ENCODE results near the gene ERF. TPM values are rescaled to one million over a fixed set of nuclear protein-coding genes. Genes with fewer than 3 reads are reported as not detected.

Gene ERF
- total and polyA plus RNA-seq, 4 donors: 8.7 to 21.0 (median 13.8) TPM

DNA sequence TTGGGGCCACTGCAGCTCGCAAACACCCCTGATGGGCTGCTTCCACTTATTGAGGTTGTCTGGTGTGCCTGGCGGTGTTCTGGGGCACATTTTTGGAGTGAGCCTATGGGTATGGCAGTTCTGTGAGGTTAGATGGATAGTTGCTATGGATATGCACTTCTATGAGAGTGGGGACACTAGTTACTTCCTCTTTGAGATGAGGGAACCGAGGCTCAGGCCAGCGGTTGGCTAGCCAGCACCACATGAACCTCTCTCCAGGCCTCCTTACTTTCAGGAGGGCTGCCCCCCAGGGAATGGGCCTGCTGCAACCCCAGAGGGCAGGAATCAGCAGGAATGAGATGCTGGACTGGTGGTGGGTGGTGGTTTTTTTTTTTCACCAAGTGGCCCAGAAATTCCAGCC, 33.5 kb upstream of the ERF start:
- H3K9me3 ChIP-seq (ENCODE audit: control insufficient read depth in 4 of 4, low read length in 3 of 4): no peaks in the 10 kb centered on the region
- H3K36me3 ChIP-seq (ENCODE audit: control insufficient read depth in 4 of 4, insufficient read depth in 3 of 4, low read depth in 1 of 4, low read length in 3 of 4): peaks cover 21 to 65% (median 35%) of the 10 kb centered on the region in 4 donors
- no peak overlapping the region for H3K27ac ChIP-seq (ENCODE audit: low read depth in 1 of 2, low read length in 2 of 2)
- WGBS: 89% methylated on average over 4 of the region's 4 CpGs
- peaks cover 7 to 21% (median 18%) of the 10 kb centered on the region in 4 donors for H3K4me1 ChIP-seq (ENCODE audit: control insufficient read depth in 4 of 4, insufficient read depth in 4 of 4, low read length in 3 of 4)
- H3K9ac ChIP-seq (ENCODE audit: low read depth in 1 of 2, low read length in 2 of 2): no peak overlapping the region
- H3K27me3 ChIP-seq (ENCODE audit: control insufficient read depth in 4 of 4, insufficient read depth in 4 of 4, low read length in 3 of 4): no peaks in the 10 kb centered on the region
- TF ChIP-seq, protein P1, sequence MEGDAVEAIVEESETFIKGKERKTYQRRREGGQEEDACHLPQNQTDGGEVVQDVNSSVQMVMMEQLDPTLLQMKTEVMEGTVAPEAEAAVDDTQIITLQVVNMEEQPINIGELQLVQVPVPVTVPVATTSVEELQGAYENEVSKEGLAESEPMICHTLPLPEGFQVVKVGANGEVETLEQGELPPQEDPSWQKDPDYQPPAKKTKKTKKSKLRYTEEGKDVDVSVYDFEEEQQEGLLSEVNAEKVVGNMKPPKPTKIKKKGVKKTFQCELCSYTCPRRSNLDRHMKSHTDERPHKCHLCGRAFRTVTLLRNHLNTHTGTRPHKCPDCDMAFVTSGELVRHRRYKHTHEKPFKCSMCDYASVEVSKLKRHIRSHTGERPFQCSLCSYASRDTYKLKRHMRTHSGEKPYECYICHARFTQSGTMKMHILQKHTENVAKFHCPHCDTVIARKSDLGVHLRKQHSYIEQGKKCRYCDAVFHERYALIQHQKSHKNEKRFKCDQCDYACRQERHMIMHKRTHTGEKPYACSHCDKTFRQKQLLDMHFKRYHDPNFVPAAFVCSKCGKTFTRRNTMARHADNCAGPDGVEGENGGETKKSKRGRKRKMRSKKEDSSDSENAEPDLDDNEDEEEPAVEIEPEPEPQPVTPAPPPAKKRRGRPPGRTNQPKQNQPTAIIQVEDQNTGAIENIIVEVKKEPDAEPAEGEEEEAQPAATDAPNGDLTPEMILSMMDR (IDR thresholded peaks at IDR 0.05; ENCODE audit: low read depth, low read length, missing input control): no peak
- TF ChIP-seq YY1 (IDR thresholded peaks at IDR 0.05): no peak
- TF ChIP-seq HNF4G (IDR thresholded peaks at IDR 0.05): no peak
- TF ChIP-seq HNF4A (conservative IDR thresholded peaks at IDR 0.05): no peak
- no peak for TF ChIP-seq NR2F2 (IDR thresholded peaks at IDR 0.05)
- no peak for TF ChIP-seq GABPA (IDR thresholded peaks at IDR 0.05 in 1 of 2, conservative IDR thresholded peaks at IDR 0.05 in 1 of 2)
- TF ChIP-seq, protein P2, sequence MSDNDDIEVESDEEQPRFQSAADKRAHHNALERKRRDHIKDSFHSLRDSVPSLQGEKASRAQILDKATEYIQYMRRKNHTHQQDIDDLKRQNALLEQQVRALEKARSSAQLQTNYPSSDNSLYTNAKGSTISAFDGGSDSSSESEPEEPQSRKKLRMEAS (IDR thresholded peaks at IDR 0.05): no peak
- no peak for TF ChIP-seq RAD21 (IDR thresholded peaks at IDR 0.05)
- TF ChIP-seq RXRA (IDR thresholded peaks at IDR 0.05): no peak
- TF ChIP-seq, protein P3, sequence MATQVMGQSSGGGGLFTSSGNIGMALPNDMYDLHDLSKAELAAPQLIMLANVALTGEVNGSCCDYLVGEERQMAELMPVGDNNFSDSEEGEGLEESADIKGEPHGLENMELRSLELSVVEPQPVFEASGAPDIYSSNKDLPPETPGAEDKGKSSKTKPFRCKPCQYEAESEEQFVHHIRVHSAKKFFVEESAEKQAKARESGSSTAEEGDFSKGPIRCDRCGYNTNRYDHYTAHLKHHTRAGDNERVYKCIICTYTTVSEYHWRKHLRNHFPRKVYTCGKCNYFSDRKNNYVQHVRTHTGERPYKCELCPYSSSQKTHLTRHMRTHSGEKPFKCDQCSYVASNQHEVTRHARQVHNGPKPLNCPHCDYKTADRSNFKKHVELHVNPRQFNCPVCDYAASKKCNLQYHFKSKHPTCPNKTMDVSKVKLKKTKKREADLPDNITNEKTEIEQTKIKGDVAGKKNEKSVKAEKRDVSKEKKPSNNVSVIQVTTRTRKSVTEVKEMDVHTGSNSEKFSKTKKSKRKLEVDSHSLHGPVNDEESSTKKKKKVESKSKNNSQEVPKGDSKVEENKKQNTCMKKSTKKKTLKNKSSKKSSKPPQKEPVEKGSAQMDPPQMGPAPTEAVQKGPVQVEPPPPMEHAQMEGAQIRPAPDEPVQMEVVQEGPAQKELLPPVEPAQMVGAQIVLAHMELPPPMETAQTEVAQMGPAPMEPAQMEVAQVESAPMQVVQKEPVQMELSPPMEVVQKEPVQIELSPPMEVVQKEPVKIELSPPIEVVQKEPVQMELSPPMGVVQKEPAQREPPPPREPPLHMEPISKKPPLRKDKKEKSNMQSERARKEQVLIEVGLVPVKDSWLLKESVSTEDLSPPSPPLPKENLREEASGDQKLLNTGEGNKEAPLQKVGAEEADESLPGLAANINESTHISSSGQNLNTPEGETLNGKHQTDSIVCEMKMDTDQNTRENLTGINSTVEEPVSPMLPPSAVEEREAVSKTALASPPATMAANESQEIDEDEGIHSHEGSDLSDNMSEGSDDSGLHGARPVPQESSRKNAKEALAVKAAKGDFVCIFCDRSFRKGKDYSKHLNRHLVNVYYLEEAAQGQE (IDR thresholded peaks at IDR 0.05): no peak
- TF ChIP-seq FOXA2 (IDR thresholded peaks at IDR 0.05): no peak
- TF ChIP-seq TAF1 (conservative IDR thresholded peaks at IDR 0.05): no peak
- TF ChIP-seq EGR1 (IDR thresholded peaks at IDR 0.05; ENCODE audit: low read depth in 2 of 2): no peak
- DNase-seq (ENCODE audit: low spot score): no peak
- no peak overlapping the region for H3K4me3 ChIP-seq (ENCODE audit: low read depth in 1 of 3, low read length in 3 of 3)

DNA sequence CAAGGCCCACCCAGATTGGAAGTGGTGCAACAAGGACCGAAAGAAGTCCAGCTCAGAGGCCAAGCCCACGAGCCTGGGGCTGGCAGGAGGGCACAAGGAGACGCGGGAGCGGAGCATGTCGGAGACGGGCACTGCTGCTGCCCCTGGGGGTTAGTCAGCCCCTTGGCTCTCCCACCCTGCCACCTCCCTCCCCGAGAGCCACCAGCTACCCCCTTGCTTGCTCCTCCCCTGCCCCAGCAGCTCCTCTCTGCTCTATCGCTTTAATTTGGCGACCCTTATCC, 32.8 kb upstream of the ERF start:
- H3K4me3 ChIP-seq (ENCODE audit: low read depth in 1 of 3, low read length in 3 of 3): no peak overlapping the region
- TF ChIP-seq, protein P4, sequence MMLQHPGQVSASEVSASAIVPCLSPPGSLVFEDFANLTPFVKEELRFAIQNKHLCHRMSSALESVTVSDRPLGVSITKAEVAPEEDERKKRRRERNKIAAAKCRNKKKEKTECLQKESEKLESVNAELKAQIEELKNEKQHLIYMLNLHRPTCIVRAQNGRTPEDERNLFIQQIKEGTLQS (IDR thresholded peaks at IDR 0.05): no peak
- TF ChIP-seq, protein P2 (IDR thresholded peaks at IDR 0.05): no peak
- TF ChIP-seq HNF4A (conservative IDR thresholded peaks at IDR 0.05) (no peak), SP1 (IDR thresholded peaks at IDR 0.05) (no peak), RAD21 (IDR thresholded peaks at IDR 0.05) (no peak), NR2F2 (IDR thresholded peaks at IDR 0.05) (no peak), FOXA1 (IDR thresholded peaks at IDR 0.05) (no peak)
- H3K4me1 ChIP-seq (ENCODE audit: control insufficient read depth in 4 of 4, insufficient read depth in 4 of 4, low read length in 3 of 4): peaks cover 7 to 28% (median 24%) of the 10 kb centered on the region in 4 donors
- H3K27ac ChIP-seq (ENCODE audit: low read depth in 1 of 2, low read length in 2 of 2): no peak overlapping the region
- H3K27me3 ChIP-seq (ENCODE audit: control insufficient read depth in 4 of 4, insufficient read depth in 4 of 4, low read length in 3 of 4): no peaks in the 10 kb centered on the region
- no peak overlapping the region for H3K9ac ChIP-seq (ENCODE audit: low read depth in 1 of 2, low read length in 2 of 2)
- no peak for DNase-seq (ENCODE audit: low spot score)
- H3K9me3 ChIP-seq (ENCODE audit: control insufficient read depth in 4 of 4, low read length in 3 of 4): no peaks in the 10 kb centered on the region
- WGBS: 97% methylated on average over 10 of the region's 10 CpGs
- H3K36me3 ChIP-seq (ENCODE audit: control insufficient read depth in 4 of 4, insufficient read depth in 3 of 4, low read depth in 1 of 4, low read length in 3 of 4): peaks cover 17 to 58% (median 32%) of the 10 kb centered on the region in 4 donors

Measured in liver (tissue), 9 donors.